Measurements from ENCODE around the gene TSC22D1.

Gene TSC22D1

GRCh38 chr13:44410328-44410859, 165.7 kb downstream of the TSC22D1 start:
- DNase-seq (ENCODE audit: low read depth in 1 of 2, low spot score in 1 of 2) = no peak

GRCh38 chr13:44409595-44409994, 166.5 kb downstream of the TSC22D1 start:
- no peak for DNase-seq (ENCODE audit: low read depth in 1 of 2, low spot score in 1 of 2)

GRCh38 chr13:44407891-44408290, 168.2 kb downstream of the TSC22D1 start:
- no peak for DNase-seq (ENCODE audit: low read depth in 1 of 2, low spot score in 1 of 2)

GRCh38 chr13:44407379-44407778, 168.8 kb downstream of the TSC22D1 start:
- DNase-seq (ENCODE audit: low read depth in 1 of 2, low spot score in 1 of 2) = no peak

GRCh38 chr13:44406617-44407016, 169.5 kb downstream of the TSC22D1 start:
- no peak for DNase-seq (ENCODE audit: low read depth in 1 of 2, low spot score in 1 of 2)

GRCh38 chr13:44404261-44405132, 171.6 kb downstream of the TSC22D1 start:
- DNase-seq (ENCODE audit: low read depth in 1 of 2, low spot score in 1 of 2) = no peak

- no peak for DNase-seq (ENCODE audit: low read depth in 1 of 2, low spot score in 1 of 2)
Measured at GRCh38 chr13:44403461-44404056, 172.6 kb downstream of the TSC22D1 start.

GRCh38 chr13:44402899-44403445, 173.2 kb downstream of the TSC22D1 start:
- no peak for DNase-seq (ENCODE audit: low read depth in 1 of 2, low spot score in 1 of 2)

GRCh38 chr13:44401577-44401976, 174.6 kb downstream of the TSC22D1 start:
- DNase-seq (ENCODE audit: low read depth in 1 of 2, low spot score in 1 of 2) = no peak

- no peak for DNase-seq (ENCODE audit: low read depth in 1 of 2, low spot score in 1 of 2)
Measured at GRCh38 chr13:44400736-44401135, 175.4 kb downstream of the TSC22D1 start.

- no peak for DNase-seq (ENCODE audit: low read depth in 1 of 2, low spot score in 1 of 2)
Measured at GRCh38 chr13:44399074-44399473, 177.1 kb downstream of the TSC22D1 start.

GRCh38 chr13:44398606-44399005, 177.5 kb downstream of the TSC22D1 start:
- no peak for DNase-seq (ENCODE audit: low read depth in 1 of 2, low spot score in 1 of 2)

GRCh38 chr13:44397766-44398223, 178.3 kb downstream of the TSC22D1 start:
- DNase-seq (ENCODE audit: low read depth in 1 of 2, low spot score in 1 of 2) = no peak

GRCh38 chr13:44396701-44397580, 179.2 kb downstream of the TSC22D1 start:
- no peak for DNase-seq (ENCODE audit: low read depth in 1 of 2, low spot score in 1 of 2)

GRCh38 chr13:44395976-44396694, 180.0 kb downstream of the TSC22D1 start:
- no peak for DNase-seq (ENCODE audit: low read depth in 1 of 2, low spot score in 1 of 2)

GRCh38 chr13:44394658-44395057, 181.5 kb downstream of the TSC22D1 start:
- DNase-seq (ENCODE audit: low read depth in 1 of 2, low spot score in 1 of 2) = no peak

- DNase-seq (ENCODE audit: low read depth in 1 of 2, low spot score in 1 of 2) = no peak
Measured at GRCh38 chr13:44393391-44393790, 182.7 kb downstream of the TSC22D1 start.

GRCh38 chr13:44389876-44390275, 186.3 kb downstream of the TSC22D1 start:
- DNase-seq (ENCODE audit: low read depth in 1 of 2, low spot score in 1 of 2) = no peak

GRCh38 chr13:44389060-44389666, 187.0 kb downstream of the TSC22D1 start:
- DNase-seq (ENCODE audit: low read depth in 1 of 2, low spot score in 1 of 2) = no peak
